ENCODE data around the gene CDH13.

Gene CDH13

GRCh38 chr16:83266848-83267553 lies 640.2 kb downstream of the CDH13 start:
- no peak for TF ChIP-seq ZNF274 (IDR thresholded peaks at IDR 0.05; ENCODE audit: low read depth, low read length)
- H3K4me3 ChIP-seq (ENCODE audit: low read length) = no peak overlapping the region

GRCh38 chr16:83268169-83268568 lies 641.4 kb downstream of the CDH13 start:
- no peak overlapping the region for H3K4me3 ChIP-seq (ENCODE audit: low read length)
- no peak for TF ChIP-seq ZNF274 (IDR thresholded peaks at IDR 0.05; ENCODE audit: low read depth, low read length)

GRCh38 chr16:83269048-83269447 lies 642.3 kb downstream of the CDH13 start:
- no peak for TF ChIP-seq ZNF274 (IDR thresholded peaks at IDR 0.05; ENCODE audit: low read depth, low read length)
- no peak overlapping the region for H3K4me3 ChIP-seq (ENCODE audit: low read length)

GRCh38 chr16:83269541-83269940 lies 642.8 kb downstream of the CDH13 start:
- no peak overlapping the region for H3K4me3 ChIP-seq (ENCODE audit: low read length)
- no peak for TF ChIP-seq ZNF274 (IDR thresholded peaks at IDR 0.05; ENCODE audit: low read depth, low read length)

GRCh38 chr16:83270061-83270460 lies 643.3 kb downstream of the CDH13 start:
- H3K4me3 ChIP-seq (ENCODE audit: low read length) = no peak overlapping the region
- TF ChIP-seq ZNF274 (IDR thresholded peaks at IDR 0.05; ENCODE audit: low read depth, low read length) = no peak

GRCh38 chr16:83270640-83271039 lies 643.9 kb downstream of the CDH13 start:
- TF ChIP-seq ZNF274 (IDR thresholded peaks at IDR 0.05; ENCODE audit: low read depth, low read length) = no peak
- H3K4me3 ChIP-seq (ENCODE audit: low read length) = no peak overlapping the region

- no peak for TF ChIP-seq ZNF274 (IDR thresholded peaks at IDR 0.05; ENCODE audit: low read depth, low read length)
- no peak overlapping the region for H3K4me3 ChIP-seq (ENCODE audit: low read length)
Measured at GRCh38 chr16:83271123-83271522, 644.4 kb downstream of the CDH13 start.

GRCh38 chr16:83271970-83272575 lies 645.3 kb downstream of the CDH13 start:
- no peak for TF ChIP-seq ZNF274 (IDR thresholded peaks at IDR 0.05; ENCODE audit: low read depth, low read length)
- H3K4me3 ChIP-seq (ENCODE audit: low read length) = no peak overlapping the region

- no peak for TF ChIP-seq ZNF274 (IDR thresholded peaks at IDR 0.05; ENCODE audit: low read depth, low read length)
- no peak overlapping the region for H3K4me3 ChIP-seq (ENCODE audit: low read length)
Measured at GRCh38 chr16:83272843-83273242, 646.1 kb downstream of the CDH13 start.

- TF ChIP-seq ZNF274 (IDR thresholded peaks at IDR 0.05; ENCODE audit: low read depth, low read length) = no peak
- H3K4me3 ChIP-seq (ENCODE audit: low read length) = no peak overlapping the region
Measured at GRCh38 chr16:83273504-83274173, 646.9 kb downstream of the CDH13 start.

GRCh38 chr16:83279251-83279650 lies 652.5 kb downstream of the CDH13 start:
- H3K4me3 ChIP-seq (ENCODE audit: low read length) = no peak overlapping the region
- TF ChIP-seq ZNF274 (IDR thresholded peaks at IDR 0.05; ENCODE audit: low read depth, low read length) = no peak

- no peak for TF ChIP-seq ZNF274 (IDR thresholded peaks at IDR 0.05; ENCODE audit: low read depth, low read length)
- no peak overlapping the region for H3K4me3 ChIP-seq (ENCODE audit: low read length)
Measured at GRCh38 chr16:83285921-83286320, 659.2 kb downstream of the CDH13 start.

GRCh38 chr16:83296505-83296904 lies 669.7 kb downstream of the CDH13 start:
- no peak for TF ChIP-seq ZNF274 (IDR thresholded peaks at IDR 0.05; ENCODE audit: low read depth, low read length)

GRCh38 chr16:83298541-83298940 lies 671.8 kb downstream of the CDH13 start:
- no peak for TF ChIP-seq ZNF274 (IDR thresholded peaks at IDR 0.05; ENCODE audit: low read depth, low read length)
- no peak overlapping the region for H3K4me3 ChIP-seq (ENCODE audit: low read length)

More at GRCh38 chr16:83296505-83296904, 669.7 kb downstream of the CDH13 start:
- no peak overlapping the region for H3K4me3 ChIP-seq (ENCODE audit: low read length)

- TF ChIP-seq ZNF274 (IDR thresholded peaks at IDR 0.05; ENCODE audit: low read depth, low read length) = no peak
- H3K4me3 ChIP-seq (ENCODE audit: low read length) = no peak overlapping the region
Measured at GRCh38 chr16:83300326-83300725, 673.6 kb downstream of the CDH13 start.
